ENCODE results near the gene RNF175.

- TF ChIP-seq, protein P1, sequence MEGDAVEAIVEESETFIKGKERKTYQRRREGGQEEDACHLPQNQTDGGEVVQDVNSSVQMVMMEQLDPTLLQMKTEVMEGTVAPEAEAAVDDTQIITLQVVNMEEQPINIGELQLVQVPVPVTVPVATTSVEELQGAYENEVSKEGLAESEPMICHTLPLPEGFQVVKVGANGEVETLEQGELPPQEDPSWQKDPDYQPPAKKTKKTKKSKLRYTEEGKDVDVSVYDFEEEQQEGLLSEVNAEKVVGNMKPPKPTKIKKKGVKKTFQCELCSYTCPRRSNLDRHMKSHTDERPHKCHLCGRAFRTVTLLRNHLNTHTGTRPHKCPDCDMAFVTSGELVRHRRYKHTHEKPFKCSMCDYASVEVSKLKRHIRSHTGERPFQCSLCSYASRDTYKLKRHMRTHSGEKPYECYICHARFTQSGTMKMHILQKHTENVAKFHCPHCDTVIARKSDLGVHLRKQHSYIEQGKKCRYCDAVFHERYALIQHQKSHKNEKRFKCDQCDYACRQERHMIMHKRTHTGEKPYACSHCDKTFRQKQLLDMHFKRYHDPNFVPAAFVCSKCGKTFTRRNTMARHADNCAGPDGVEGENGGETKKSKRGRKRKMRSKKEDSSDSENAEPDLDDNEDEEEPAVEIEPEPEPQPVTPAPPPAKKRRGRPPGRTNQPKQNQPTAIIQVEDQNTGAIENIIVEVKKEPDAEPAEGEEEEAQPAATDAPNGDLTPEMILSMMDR (IDR thresholded peaks at IDR 0.05; ENCODE audit: poor library complexity, severe bottlenecking), result no peak
- TF ChIP-seq POLR2AphosphoS5 (IDR thresholded peaks at IDR 0.05), result no peak
- no peak for TF ChIP-seq TAF1 (IDR thresholded peaks at IDR 0.05; ENCODE audit: low read depth)
- no peak for TF ChIP-seq EP300 (conservative IDR thresholded peaks at IDR 0.05; ENCODE audit: poor library complexity, severe bottlenecking)
- no peak for TF ChIP-seq SMC3 (conservative IDR thresholded peaks at IDR 0.05; ENCODE audit: poor library complexity)
- TF ChIP-seq MXI1 (conservative IDR thresholded peaks at IDR 0.05; ENCODE audit: poor library complexity, severe bottlenecking), result no peak
- no peak for TF ChIP-seq EZH2 (IDR thresholded peaks at IDR 0.05; ENCODE audit: borderline replicate concordance, insufficient read depth, low read length, poor library complexity, severe bottlenecking)
- TF ChIP-seq REST (IDR thresholded peaks at IDR 0.05; ENCODE audit: borderline replicate concordance), result no peak
Measured at GRCh38 chr4:153780876-153781275, 21.1 kb upstream of the RNF175 start.

Data from neural cell (in vitro differentiated cells).